ENCODE measurements around the gene SEBOX. TPM values are rescaled to one million over a fixed set of nuclear protein-coding genes. Genes with fewer than 3 reads are reported as not detected.
"Not testable (repeated sequence)": the region's sequence is repeated elsewhere in the genome, so short reads cannot be mapped to it uniquely, and the experiment has no call there.

SEBOX gene
- total and polyA plus RNA-seq, 12 donors = not detected

DNA sequence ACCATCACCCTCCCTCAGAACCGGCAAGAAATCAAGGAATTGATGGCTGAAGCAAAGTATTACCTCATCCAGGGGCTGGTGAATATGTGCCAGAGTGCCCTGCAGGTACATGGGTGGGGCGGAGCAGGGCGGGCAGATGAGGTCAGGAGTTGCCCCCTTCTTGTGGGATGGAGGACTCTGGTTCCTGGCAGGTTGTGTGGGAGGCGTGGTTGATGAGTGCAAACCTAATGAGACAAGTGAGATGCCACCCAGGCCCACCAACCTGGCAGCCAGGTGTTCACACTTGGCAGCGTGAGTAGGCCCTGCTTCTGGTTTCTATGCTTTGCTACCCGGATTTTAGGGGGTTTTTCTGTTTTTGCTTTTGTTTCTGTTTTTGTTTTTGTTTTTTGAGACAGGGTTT lies 24.6 kb downstream of the SEBOX start:
- Histone ChIP-seq H3K36me3 (peaks cover 8 to 67% (median 58%) of the 10 kb centered on the region in 9 donors), H3K9me3 (no peaks in the 10 kb centered on the region), H3K27me3 (no peaks in the 10 kb centered on the region), H3K4me1 (peaks cover 10 to 62% (median 49%) of the 10 kb centered on the region in 9 donors), H3K4me3 (no peak overlapping the region), H3K27ac (peak overlapping the region in 1 of 10 donors; percentile 99)
- ATAC-seq (no peak), DNase-seq (no peak)
- TF ChIP-seq, protein P1, sequence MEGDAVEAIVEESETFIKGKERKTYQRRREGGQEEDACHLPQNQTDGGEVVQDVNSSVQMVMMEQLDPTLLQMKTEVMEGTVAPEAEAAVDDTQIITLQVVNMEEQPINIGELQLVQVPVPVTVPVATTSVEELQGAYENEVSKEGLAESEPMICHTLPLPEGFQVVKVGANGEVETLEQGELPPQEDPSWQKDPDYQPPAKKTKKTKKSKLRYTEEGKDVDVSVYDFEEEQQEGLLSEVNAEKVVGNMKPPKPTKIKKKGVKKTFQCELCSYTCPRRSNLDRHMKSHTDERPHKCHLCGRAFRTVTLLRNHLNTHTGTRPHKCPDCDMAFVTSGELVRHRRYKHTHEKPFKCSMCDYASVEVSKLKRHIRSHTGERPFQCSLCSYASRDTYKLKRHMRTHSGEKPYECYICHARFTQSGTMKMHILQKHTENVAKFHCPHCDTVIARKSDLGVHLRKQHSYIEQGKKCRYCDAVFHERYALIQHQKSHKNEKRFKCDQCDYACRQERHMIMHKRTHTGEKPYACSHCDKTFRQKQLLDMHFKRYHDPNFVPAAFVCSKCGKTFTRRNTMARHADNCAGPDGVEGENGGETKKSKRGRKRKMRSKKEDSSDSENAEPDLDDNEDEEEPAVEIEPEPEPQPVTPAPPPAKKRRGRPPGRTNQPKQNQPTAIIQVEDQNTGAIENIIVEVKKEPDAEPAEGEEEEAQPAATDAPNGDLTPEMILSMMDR (IDR thresholded peaks at IDR 0.05) = no peak
- 89 to 93% methylated on average over 6 of the region's 6 CpGs for WGBS, 2 donors
- intact Hi-C loops (cut with DNase I) = no loop called here

GRCh38 chr17:28339431-28339830 lies 25.6 kb downstream of the SEBOX start:
- 93 to 94% methylated on average over 14 to 15 of the region's 15 CpGs for WGBS, 2 donors
- Histone ChIP-seq H3K36me3 (peaks cover 3 to 57% (median 51%) of the 10 kb centered on the region in 9 donors), H3K27ac (peak overlapping the region in 9 of 10 donors; percentile 38 to 99 (median 98))

DNA sequence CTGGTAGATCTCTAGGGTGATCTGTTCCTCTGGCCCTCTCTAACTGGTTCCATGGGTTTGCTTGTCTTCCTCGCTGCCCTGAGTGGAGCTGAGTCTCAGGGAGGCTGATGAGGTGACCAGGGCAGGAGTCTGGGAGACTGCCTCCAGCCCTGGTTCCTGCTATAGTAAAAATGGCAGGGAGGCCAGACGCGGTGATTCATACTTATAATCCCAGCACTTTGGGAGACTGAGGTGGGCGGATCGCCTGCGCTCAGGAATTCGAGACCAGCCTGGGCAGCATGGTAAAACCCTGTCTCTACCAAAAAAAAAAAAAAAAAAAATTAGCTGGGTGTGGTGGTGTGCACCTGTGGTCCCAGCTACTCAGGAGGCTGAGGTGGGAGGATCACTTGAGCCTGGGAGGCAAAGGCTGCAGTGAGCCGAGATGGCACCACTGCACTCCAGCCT lies 26.2 kb downstream of the SEBOX start:
- H3K4me3 ChIP-seq = peak overlapping the region in 5 of 10 donors; percentile 7 to 94 (median 31)
- not testable (repeated sequence) for ATAC-seq
- intact Hi-C loops (cut with DNase I) = loop anchor here in 3 of 10 donors (1.0 to 10.0 kb wide), 5 partner anchors 19 to 616 kb away; partner anchors contain the start of genes NLK (in 2 of the 3), PHF12 (in 2 of the 3) and POLDIP2 (in 1 of the 3)

More at GRCh38 chr17:28339431-28339830, 25.6 kb downstream of the SEBOX start:
- TF ChIP-seq, protein P1 (IDR thresholded peaks at IDR 0.05) = no peak
- Histone ChIP-seq H3K27me3 (no peaks in the 10 kb centered on the region), H3K4me1 (peaks cover 11 to 58% (median 47%) of the 10 kb centered on the region in 9 donors), H3K4me3 (no peak overlapping the region), H3K9me3 (no peaks in the 10 kb centered on the region)
- intact Hi-C loops (cut with DNase I) = loop anchor here in 3 of 10 donors (1.0 to 10.0 kb wide), 5 partner anchors 18 to 615 kb away; partner anchors contain the start of genes NLK (in 2 of the 3), PHF12 (in 2 of the 3) and POLDIP2 (in 1 of the 3)
- DNase-seq (no peak), ATAC-seq (no peak)

DNA sequence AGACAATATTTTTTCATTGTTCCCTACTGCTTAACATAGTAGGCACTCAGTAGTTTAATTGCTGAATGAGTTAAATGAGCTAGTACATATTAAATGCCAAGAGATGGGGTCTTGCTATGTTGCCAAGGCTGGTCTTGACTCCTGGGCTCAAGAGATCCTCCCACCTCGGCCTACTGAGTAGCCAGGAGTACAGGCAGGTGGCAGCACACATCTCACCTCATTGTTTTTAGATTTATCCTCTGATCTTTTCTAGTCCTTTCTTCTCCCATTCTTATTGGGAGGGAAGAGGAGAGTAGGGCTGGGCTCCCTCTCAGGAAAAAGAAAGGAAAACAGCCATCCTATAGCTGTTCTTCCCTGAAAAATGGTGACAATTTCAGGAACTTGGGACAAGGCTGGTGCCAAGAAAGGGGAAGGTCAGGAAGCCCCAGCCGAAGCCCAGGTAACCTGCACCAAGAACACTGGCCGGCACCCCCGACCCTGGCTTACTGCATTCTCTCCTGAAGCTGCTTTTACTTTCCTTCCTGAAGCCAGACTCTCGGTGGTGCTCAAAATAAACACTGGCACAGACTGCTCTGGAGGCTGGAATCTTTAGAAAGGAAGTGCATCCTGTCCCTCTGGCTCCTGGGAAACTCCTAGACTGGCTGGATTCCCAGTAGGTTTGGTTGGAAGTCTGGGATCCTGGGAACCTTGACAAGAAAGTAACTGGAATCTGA lies 26.8 kb downstream of the SEBOX start:
- TF ChIP-seq, protein P1 (IDR thresholded peaks at IDR 0.05) = peak in 2 of 9 donors; percentile 11 to 19
- peak overlapping the region; percentile 37 to 99 (median 98) for H3K27ac ChIP-seq
- intact Hi-C loops (cut with DNase I) = loop anchor here in 2 of 10 donors (5.0 to 10.0 kb wide), 4 partner anchors 293 to 617 kb away; partner anchors contain the start of genes NLK (in 2 of the 2) and PHF12 (in 2 of the 2)
- H3K9me3 ChIP-seq = no peaks in the 10 kb centered on the region
- DNase-seq = peak in 1 of 2 donors; percentile 83
- peaks cover under 1 to 45% (median 39%) of the 10 kb centered on the region in 9 donors for H3K36me3 ChIP-seq
- peaks cover 15 to 62% (median 59%) of the 10 kb centered on the region in 9 donors for H3K4me1 ChIP-seq
- 29 to 35% methylated on average over 5 of the region's 5 CpGs for WGBS, 2 donors
- peak in 3 of 8 donors; percentile 5 to 17 (median 6) for ATAC-seq
- peak overlapping the region in 7 of 10 donors; percentile 11 to 94 (median 85) for H3K4me3 ChIP-seq
- no peaks in the 10 kb centered on the region for H3K27me3 ChIP-seq

More for the DNA sequence above, 26.2 kb downstream of the SEBOX start:
- 67 to 80% methylated on average over 8 of the region's 8 CpGs for WGBS, 2 donors
- H3K27ac ChIP-seq = peak overlapping the region; percentile 37 to 99 (median 98)
- H3K27me3 ChIP-seq, H3K9me3 ChIP-seq, DNase-seq: not testable (repeated sequence)
- peaks cover 15 to 59% (median 53%) of the 10 kb centered on the region in 9 donors for H3K4me1 ChIP-seq
- peaks cover 3 to 51% (median 44%) of the 10 kb centered on the region in 9 donors for H3K36me3 ChIP-seq

Measured in heart right ventricle (tissue), 16 donors.